Measurements from ENCODE around the gene LRRC53.

DNA sequence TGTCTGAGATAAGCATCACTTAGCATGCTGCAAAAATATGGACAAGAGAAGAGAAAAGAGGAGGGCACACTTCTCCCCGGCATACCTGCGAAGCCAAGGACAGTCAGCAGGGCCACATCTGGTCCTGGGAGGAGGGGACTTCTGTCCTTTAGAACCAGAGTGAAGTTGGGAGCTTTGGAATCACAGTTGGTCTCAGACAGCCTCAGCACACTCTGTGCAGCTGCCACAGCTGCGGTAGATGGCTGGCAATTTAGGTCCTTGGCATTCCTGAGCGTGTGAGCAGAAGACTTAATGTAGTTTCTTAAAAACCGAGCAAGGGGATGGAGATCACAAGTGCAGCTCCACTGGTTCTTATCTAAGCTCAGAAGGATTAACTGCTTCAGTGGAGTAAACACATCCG is 32.3 kb downstream of the LRRC53 start:
- TF ChIP-seq CTCF (IDR thresholded peaks at IDR 0.05; ENCODE audit: low read length) (no peak), EZH2 (optimal IDR thresholded peaks at IDR 0.05; ENCODE audit: low read depth, low read length) (no peak), EZH2phosphoT487 (IDR thresholded peaks at IDR 0.05; ENCODE audit: low read length) (no peak)

Measured in MM.1S (cell line).